HG03378 (cell line): ENCODE data around the gene ATP10A.
"Not testable (repeated sequence)": the region's sequence is repeated elsewhere in the genome, so short reads cannot be mapped to it uniquely, and the experiment has no call there.

ENCODE experiments used
- ATAC-seq: cut with Tn5 transposase; IDR thresholded peaks from one replicate; pipeline ENCODE4 v1.9.1; 2021; ENCODE audit warnings: mild to moderate bottlenecking, moderate library complexity; ENCODE audit not compliant: unreplicated experiment

ATP10A gene

GRCh38 chr15:25667829-25668228, 195.3 kb downstream of the ATP10A start:
- no peak for ATAC-seq

- ATAC-seq, result no peak
Observed at GRCh38 chr15:25665913-25666312, 197.2 kb downstream of the ATP10A start.

- ATAC-seq, result no peak
Observed at GRCh38 chr15:25664761-25665160, 198.4 kb downstream of the ATP10A start.

GRCh38 chr15:25663515-25663914, 199.6 kb downstream of the ATP10A start:
- no peak for ATAC-seq

- no peak for ATAC-seq
Observed at GRCh38 chr15:25661898-25662297, 201.2 kb downstream of the ATP10A start.

GRCh38 chr15:25659251-25659650, 203.9 kb downstream of the ATP10A start:
- no peak for ATAC-seq

GRCh38 chr15:25658560-25658959, 204.6 kb downstream of the ATP10A start:
- no peak for ATAC-seq

- no peak for ATAC-seq
Observed at GRCh38 chr15:25655207-25655948, 207.7 kb downstream of the ATP10A start.

- no peak for ATAC-seq
Observed at GRCh38 chr15:25653371-25653770, 209.8 kb downstream of the ATP10A start.

GRCh38 chr15:25652704-25653103, 210.4 kb downstream of the ATP10A start:
- no peak for ATAC-seq

GRCh38 chr15:25649390-25649789, 213.7 kb downstream of the ATP10A start:
- ATAC-seq, result no peak

- no peak for ATAC-seq
Observed at GRCh38 chr15:25643120-25643519, 220.0 kb downstream of the ATP10A start.

GRCh38 chr15:25641762-25642161, 221.4 kb downstream of the ATP10A start:
- ATAC-seq, result no peak

GRCh38 chr15:25641361-25641760, 221.8 kb downstream of the ATP10A start:
- no peak for ATAC-seq

- ATAC-seq, result not testable (repeated sequence)
Observed at GRCh38 chr15:25640959-25641358, 222.2 kb downstream of the ATP10A start.

- ATAC-seq, result no peak
Observed at GRCh38 chr15:25640381-25640780, 222.7 kb downstream of the ATP10A start.

GRCh38 chr15:25636486-25636885, 226.6 kb downstream of the ATP10A start:
- ATAC-seq, result not testable (repeated sequence)

- no peak for ATAC-seq
Observed at GRCh38 chr15:25635191-25635590, 227.9 kb downstream of the ATP10A start.

- no peak for ATAC-seq
Observed at GRCh38 chr15:25633862-25634261, 229.3 kb downstream of the ATP10A start.

- ATAC-seq, result no peak
Observed at GRCh38 chr15:25631971-25632370, 231.2 kb downstream of the ATP10A start.
